Omental fat pad (tissue), 4 donors: ENCODE measurements around the gene NAA80. TPM values are rescaled to one million over a fixed set of nuclear protein-coding genes. Genes with fewer than 3 reads are reported as not detected.
A peak's percentile ranks its signal among the peaks of the same experiment; 100 is the strongest.

ENCODE experiments used
- ATAC-seq: fragments of 150-250 bp; one replicate; pipeline ENCODE4 v1.9.1; 2016; ENCODE audit warnings: mild to moderate bottlenecking, moderate library complexity; ENCODE audit not compliant: low FRiP score
- DNase-seq: peaks from one replicate; pipeline ENCODE4 v3.0.0-alpha.2; 2019; ENCODE audit warnings: low spot score
- CTCF ChIP-seq, 3 donors: fragments of 450-650 bp; IDR thresholded peaks; one replicate each; pipeline ENCODE4 v1.5.1; 2016 to 2017; ENCODE audit warnings: antibody characterized with exemption in 3 of 3, mild to moderate bottlenecking in 3 of 3, moderate library complexity in 2 of 3
- total RNA-seq, 4 donors: library from RNA; depleted of rRNA; stranded (reverse); fragments of >200 nt; gene quantifications; one replicate each; pipeline ENCODE4 v1.1.0, GENCODE V29; 2016

NAA80 gene
- total RNA-seq, 4 donors from 2014 or later: 3.4 to 8.4 (median 5.3) TPM

- DNase-seq (no peak), ATAC-seq (peak; percentile 1)
- TF ChIP-seq CTCF (IDR thresholded peaks at IDR 0.05): no peak
Observed at GRCh38 chr3:50299929-50300680, 900 bp upstream of the NAA80 start.

GRCh38 chr3:50299638-50299928 is 378 bp upstream of the NAA80 start:
- no peak for ATAC-seq
- no peak for DNase-seq

DNA sequence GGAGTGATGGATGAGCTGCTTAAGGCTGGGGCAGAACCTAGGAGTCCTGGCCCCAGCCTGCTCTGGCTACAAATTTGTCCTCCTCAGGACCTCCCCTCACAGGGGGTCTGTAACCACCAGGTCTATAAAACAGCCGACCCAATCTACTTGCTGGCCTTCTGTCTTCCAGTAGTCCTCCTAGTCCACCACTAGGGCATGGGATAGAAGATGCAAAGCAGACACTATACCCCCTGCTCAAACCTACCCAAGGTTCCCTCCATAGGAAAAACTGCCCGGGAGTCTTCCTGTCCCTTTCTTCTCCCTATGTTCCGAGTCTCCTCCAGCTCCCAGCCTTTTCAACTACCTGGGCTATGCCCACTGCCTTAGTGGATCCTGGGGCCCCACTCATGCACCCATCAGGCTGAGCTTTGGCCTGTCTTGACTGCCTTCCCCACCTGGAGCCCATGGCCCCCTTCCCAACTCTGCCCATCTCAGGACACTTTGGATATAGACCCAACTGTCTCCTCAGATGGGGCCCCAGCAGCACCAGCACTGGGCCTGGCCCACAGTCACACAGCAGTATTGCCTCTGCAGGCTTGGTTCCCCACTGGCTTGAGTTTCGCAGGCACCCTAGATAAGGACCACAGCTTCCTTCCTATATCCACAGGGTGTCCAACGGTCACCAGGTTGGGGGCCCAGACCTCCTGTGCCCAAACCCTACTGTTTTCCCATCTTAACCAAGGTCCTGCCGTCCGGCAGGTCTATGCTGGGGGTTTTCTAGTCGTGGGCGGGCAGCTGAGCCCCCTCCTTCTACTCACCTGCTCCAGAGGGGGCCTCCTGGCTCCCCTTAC is 1.1 kb downstream of the NAA80 start:
- ATAC-seq (no peak), DNase-seq (no peak)
- TF ChIP-seq CTCF (IDR thresholded peaks at IDR 0.05): no peak

More at GRCh38 chr3:50299638-50299928, 378 bp upstream of the NAA80 start:
- TF ChIP-seq CTCF (IDR thresholded peaks at IDR 0.05): no peak

DNA sequence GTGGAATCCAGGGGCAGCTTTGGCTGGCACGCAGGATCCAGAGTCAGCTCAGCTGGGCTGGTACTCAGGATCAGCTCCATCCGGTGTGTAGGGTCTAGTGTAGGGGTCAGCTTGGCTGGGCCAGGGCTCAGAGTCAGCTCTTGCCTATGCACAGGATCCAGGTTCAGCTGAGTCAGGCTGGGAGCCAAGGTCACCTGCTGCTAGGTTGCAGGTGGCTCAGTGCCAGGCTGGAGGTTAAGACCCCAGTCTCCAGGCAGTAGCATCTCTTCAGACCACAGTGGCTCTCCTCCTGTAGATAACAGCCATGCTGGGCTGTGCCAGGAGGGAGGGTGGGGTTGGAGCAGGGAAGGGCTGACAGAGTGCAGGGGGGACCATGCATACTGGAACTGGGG is 1.8 kb downstream of the NAA80 start:
- ATAC-seq: no peak
- no peak for DNase-seq
- TF ChIP-seq CTCF (IDR thresholded peaks at IDR 0.05): no peak

DNA sequence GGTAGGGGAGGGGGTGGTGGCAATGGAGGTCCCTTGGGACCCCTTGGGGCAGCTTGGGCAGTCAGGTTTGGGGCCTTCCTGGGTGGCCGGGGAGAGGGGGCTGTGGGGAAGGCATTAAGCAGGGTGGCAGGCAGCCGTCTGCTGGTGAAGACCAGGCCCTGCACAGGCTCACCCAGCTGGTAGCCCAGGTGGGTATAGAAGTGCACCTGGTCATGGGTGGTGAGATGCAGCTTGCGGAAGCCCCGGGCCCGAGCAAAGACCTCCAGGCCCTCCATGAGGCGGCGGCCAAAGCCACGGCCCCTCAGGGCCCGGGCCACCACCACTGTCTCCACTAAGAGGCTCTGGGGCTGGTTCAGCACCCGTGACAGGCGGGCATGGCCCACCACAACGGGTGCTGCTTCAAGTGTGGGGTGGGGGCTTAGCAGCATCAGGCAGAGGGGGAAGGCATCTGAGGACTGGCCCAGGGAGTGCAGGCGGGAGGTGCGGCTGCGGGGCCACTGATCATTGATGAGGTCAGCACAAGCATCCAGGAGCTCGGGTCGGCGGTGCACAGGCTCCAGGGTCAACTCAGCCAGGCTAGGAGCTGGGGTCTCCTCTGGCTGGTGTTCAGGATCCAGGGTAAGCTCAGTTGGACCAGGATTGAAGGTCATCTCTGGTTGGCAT is 2.4 kb downstream of the NAA80 start:
- TF ChIP-seq CTCF (IDR thresholded peaks at IDR 0.05): no peak
- DNase-seq: no peak
- no peak for ATAC-seq

- ATAC-seq (no peak), DNase-seq (no peak)
- TF ChIP-seq CTCF (IDR thresholded peaks at IDR 0.05): no peak
Observed at GRCh38 chr3:50295553-50296431, 3.4 kb downstream of the NAA80 start.
